Keratinocyte (primary cell): ENCODE results near the gene NHSL1. TPM values are rescaled to one million over a fixed set of nuclear protein-coding genes. Genes with fewer than 3 reads are reported as not detected.
A peak's percentile ranks its signal among the peaks of the same experiment; 100 is the strongest.

Experiments
- DNase-seq: peaks from one replicate; pipeline ENCODE4 v3.0.0-alpha.2; 2011; ENCODE audit warnings: low read depth, missing footprints, low spot score
- FAIRE-seq: peaks from 2 replicates; lab custom pipeline; 2011; peaks lifted over from hg19 to GRCh38; lab: Jason Lieb, UNC
- H2AFZ ChIP-seq: 2 replicates; pipeline ENCODE4 v1.6.0; 2012; ENCODE audit warnings: low read length, control low read depth, inconsistent platforms; ENCODE audit not compliant: control insufficient read depth
- H3K27ac ChIP-seq: 2 replicates; pipeline ENCODE4 v1.5.1; 2011; ENCODE audit warnings: low read length; ENCODE audit not compliant: control insufficient read depth, insufficient read depth
- H3K27me3 ChIP-seq: 3 replicates; pipeline ENCODE4 v1.6.0; 2011; ENCODE audit warnings: low read length; ENCODE audit not compliant: control insufficient read depth, insufficient read depth; ENCODE audit errors: extremely low read depth
- H3K36me3 ChIP-seq, 2 experiments: 2 replicates in 1 of 2; 3 replicates in 1 of 2; pipeline ENCODE4 v1.5.1; 2011; ENCODE audit warnings: low read length in 2 of 2, mild to moderate bottlenecking in 1 of 2; ENCODE audit not compliant: control insufficient read depth in 2 of 2, insufficient read depth in 2 of 2; ENCODE audit errors: extremely low read depth in 1 of 2
- H3K4me1 ChIP-seq: 3 replicates; pipeline ENCODE4 v1.5.1; 2011; ENCODE audit warnings: low read length; ENCODE audit not compliant: control insufficient read depth, insufficient read depth; ENCODE audit errors: extremely low read depth
- H3K4me2 ChIP-seq: 3 replicates; pipeline ENCODE4 v1.6.0; 2011; ENCODE audit warnings: low read depth, low read length; ENCODE audit not compliant: control insufficient read depth, insufficient read depth; ENCODE audit errors: extremely low read depth
- H3K4me3 ChIP-seq, 3 experiments: fragments of 200-600 bp in 1 of 3; sonication (generic) in 1 of 3; 2 replicates in 2 of 3; 3 replicates in 1 of 3; pipeline ENCODE4 v1.5.1; 2011 to 2016; ENCODE audit warnings: low read length in 3 of 3, mild to moderate bottlenecking in 3 of 3, control low read depth in 2 of 3, inconsistent platforms in 1 of 3, low read depth in 1 of 3, mixed read lengths in 1 of 3, mixed run types in 1 of 3, moderate library complexity in 1 of 3; ENCODE audit not compliant: control insufficient read depth in 2 of 3, insufficient read depth in 2 of 3; ENCODE audit errors: extremely low read depth in 1 of 3
- H3K79me2 ChIP-seq: 2 replicates; pipeline ENCODE4 v1.6.0; 2012; ENCODE audit warnings: low read length; ENCODE audit not compliant: control insufficient read depth, insufficient read depth
- H3K9ac ChIP-seq: 3 replicates; pipeline ENCODE4 v1.6.0; 2011; ENCODE audit warnings: low read length; ENCODE audit not compliant: control insufficient read depth, insufficient read depth; ENCODE audit errors: extremely low read depth
- H3K9me1 ChIP-seq: 3 replicates; pipeline ENCODE4 v1.6.0; 2011; ENCODE audit warnings: low read length; ENCODE audit not compliant: control insufficient read depth, insufficient read depth; ENCODE audit errors: extremely low read depth
- H3K9me3 ChIP-seq: 2 replicates; pipeline ENCODE4 v1.5.1; 2012; ENCODE audit warnings: low read depth, low read length; ENCODE audit not compliant: control insufficient read depth
- H4K20me1 ChIP-seq: 3 replicates; pipeline ENCODE4 v1.6.0; 2011; ENCODE audit warnings: low read length; ENCODE audit not compliant: control insufficient read depth, insufficient read depth; ENCODE audit errors: extremely low read depth
- EZH2 ChIP-seq: IDR thresholded peaks from one replicate; pipeline ENCODE4 v1.6.1; 2012; ENCODE audit warnings: inconsistent platforms, mild to moderate bottlenecking, low read length, moderate library complexity
- dilution Hi-C: fragments of 300-500 bp; cut with MboI; formaldehyde crosslinking; loops from one replicate; pipeline ENCODE4 v1.7.0; 2020; ENCODE audit warnings: low sequenced_read_pairs; ENCODE audit not compliant: extremely low pct_ligation_motif_present
- polyA plus RNA-seq, 5 experiments: library from polyadenylated mRNA; depleted of rRNA in 3 of 5; stranded (reverse) in 3 of 5; stranded (forward) in 1 of 5; unstranded in 1 of 5; fragments of >200 nt; gene quantifications; 1 replicate in 1 of 5; 2 replicates in 3 of 5; 3 replicates in 1 of 5; pipeline versions ENCODE4 v1.2.1 to v1.2.3, GENCODE V29; 2011 to 2012; ENCODE audit warnings: missing spikeins in 2 of 5, low read depth in 1 of 5, low replicate concordance in 1 of 5
- TF ChIP-seq, protein P1 (sequence below), 3 experiments: IDR thresholded peaks in 1 of 3; conservative IDR thresholded peaks in 1 of 3; optimal IDR thresholded peaks in 1 of 3; 2 replicates in 2 of 3; 3 replicates in 1 of 3; pipeline versions ENCODE3 to v1.5.1; 2011; ENCODE audit warnings: low read length in 3 of 3, mild to moderate bottlenecking in 3 of 3, moderate library complexity in 2 of 3, control low read depth in 1 of 3, inconsistent platforms in 1 of 3; ENCODE audit not compliant: insufficient read depth in 2 of 3; ENCODE audit errors: extremely low read depth in 1 of 3

Gene NHSL1
- polyA plus RNA-seq, 1 donor (not counting 4 experiments of a cell fraction or from before 2014, with no cell fraction given), result 11.8 TPM

DNA sequence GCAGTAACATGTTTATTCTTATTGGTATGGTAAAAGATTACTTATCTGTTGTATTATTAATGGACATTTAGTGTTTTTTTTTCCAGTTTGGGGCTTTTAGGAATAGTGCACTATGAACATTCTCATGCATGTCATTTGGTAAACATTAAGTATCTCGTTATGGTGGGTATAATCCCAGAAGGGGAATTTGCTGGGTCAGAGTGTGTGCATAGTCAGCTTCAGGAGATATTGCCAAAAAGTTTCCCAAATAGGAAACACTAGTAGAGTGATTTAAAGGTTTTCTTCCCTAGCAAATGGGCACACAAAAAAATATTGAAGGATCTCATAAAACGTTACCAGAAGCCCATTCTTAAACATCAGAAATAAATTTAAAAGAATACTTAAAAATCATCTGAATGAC is 25.2 kb upstream of the NHSL1 start:
- Histone ChIP-seq H3K79me2 (peaks cover 10% of the 10 kb centered on the region), H3K9me1 (no peaks in the 10 kb centered on the region), H2AFZ (no peak overlapping the region), H4K20me1 (peaks cover 3% of the 10 kb centered on the region), H3K27me3 (no peaks in the 10 kb centered on the region), H3K9ac (no peak overlapping the region), H3K4me2 (no peak overlapping the region), H3K4me1 (peaks cover 6% of the 10 kb centered on the region), H3K27ac (no peak overlapping the region), H3K4me3 (no peak overlapping the region), H3K36me3 (no peaks in the 10 kb centered on the region), H3K9me3 (no peaks in the 10 kb centered on the region)
- FAIRE-seq (no peak), DNase-seq (no peak)
- TF ChIP-seq, protein P1, sequence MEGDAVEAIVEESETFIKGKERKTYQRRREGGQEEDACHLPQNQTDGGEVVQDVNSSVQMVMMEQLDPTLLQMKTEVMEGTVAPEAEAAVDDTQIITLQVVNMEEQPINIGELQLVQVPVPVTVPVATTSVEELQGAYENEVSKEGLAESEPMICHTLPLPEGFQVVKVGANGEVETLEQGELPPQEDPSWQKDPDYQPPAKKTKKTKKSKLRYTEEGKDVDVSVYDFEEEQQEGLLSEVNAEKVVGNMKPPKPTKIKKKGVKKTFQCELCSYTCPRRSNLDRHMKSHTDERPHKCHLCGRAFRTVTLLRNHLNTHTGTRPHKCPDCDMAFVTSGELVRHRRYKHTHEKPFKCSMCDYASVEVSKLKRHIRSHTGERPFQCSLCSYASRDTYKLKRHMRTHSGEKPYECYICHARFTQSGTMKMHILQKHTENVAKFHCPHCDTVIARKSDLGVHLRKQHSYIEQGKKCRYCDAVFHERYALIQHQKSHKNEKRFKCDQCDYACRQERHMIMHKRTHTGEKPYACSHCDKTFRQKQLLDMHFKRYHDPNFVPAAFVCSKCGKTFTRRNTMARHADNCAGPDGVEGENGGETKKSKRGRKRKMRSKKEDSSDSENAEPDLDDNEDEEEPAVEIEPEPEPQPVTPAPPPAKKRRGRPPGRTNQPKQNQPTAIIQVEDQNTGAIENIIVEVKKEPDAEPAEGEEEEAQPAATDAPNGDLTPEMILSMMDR (optimal IDR thresholded peaks at IDR 0.05 in 1 of 3, IDR thresholded peaks at IDR 0.05 in 1 of 3, conservative IDR thresholded peaks at IDR 0.05 in 1 of 3; ENCODE audit: extremely low read depth in 1 of 3, insufficient read depth in 2 of 3, low read length in 3 of 3), result no peak
- no peak for TF ChIP-seq EZH2
- dilution Hi-C loops, result no loop called here

DNA sequence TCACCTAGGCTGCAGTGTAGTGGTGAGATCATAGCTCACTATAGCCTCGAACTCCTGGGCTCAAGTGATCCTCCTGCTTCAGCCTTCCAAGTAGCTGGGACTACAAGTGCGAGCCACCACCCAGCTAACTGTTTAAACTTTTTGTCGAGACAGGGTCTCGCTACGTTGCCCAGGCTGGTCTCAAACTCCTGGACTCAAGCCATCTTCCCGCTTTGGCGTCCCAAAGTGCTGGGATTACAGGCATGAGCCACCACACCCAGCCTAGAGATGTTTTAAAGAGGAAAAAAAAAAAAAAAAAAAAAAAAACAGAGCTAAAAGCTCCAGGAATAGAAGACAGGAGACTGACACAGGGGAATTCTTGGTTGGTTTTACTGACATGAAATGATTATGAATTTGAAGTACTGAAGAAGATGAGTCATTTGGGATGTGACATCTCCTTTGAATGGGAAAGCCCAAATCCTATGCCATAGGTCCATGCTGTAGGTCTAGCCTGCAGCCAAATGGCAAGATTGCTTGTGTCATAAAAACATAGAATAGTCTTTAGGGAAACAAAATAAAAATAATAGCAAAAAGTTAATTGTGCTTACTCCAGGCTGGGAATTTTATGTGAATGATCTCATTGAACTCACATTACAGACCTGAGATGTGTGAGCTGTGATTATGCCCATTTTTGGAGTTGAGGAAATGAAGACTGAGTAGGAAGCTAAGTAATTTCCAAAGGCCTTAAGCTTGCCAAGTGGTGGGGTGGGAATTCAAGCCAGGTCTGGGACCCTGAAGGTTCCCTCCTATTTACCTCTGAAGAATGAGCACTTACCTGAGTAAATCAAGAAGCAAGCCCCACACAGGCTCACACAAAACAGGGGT is 24.3 kb upstream of the NHSL1 start:
- Histone ChIP-seq H2AFZ (no peak overlapping the region), H3K9ac (no peak overlapping the region), H3K4me2 (no peak overlapping the region), H3K4me1 (peaks cover 6% of the 10 kb centered on the region), H3K4me3 (no peak overlapping the region), H3K27ac (peak overlapping the region; percentile 30), H3K9me3 (no peaks in the 10 kb centered on the region), H3K36me3 (no peaks in the 10 kb centered on the region), H3K9me1 (no peaks in the 10 kb centered on the region), H3K79me2 (peaks cover 12% of the 10 kb centered on the region), H3K27me3 (no peaks in the 10 kb centered on the region), H4K20me1 (peaks cover 3% of the 10 kb centered on the region)
- dilution Hi-C loops, result no loop called here
- FAIRE-seq (peak; percentile 53), DNase-seq (no peak)
- no peak for TF ChIP-seq EZH2
- TF ChIP-seq, protein P1 (optimal IDR thresholded peaks at IDR 0.05 in 1 of 3, IDR thresholded peaks at IDR 0.05 in 1 of 3, conservative IDR thresholded peaks at IDR 0.05 in 1 of 3; ENCODE audit: extremely low read depth in 1 of 3, insufficient read depth in 2 of 3, low read length in 3 of 3), result no peak
